Hematopoietic multipotent progenitor cell treated with erythropoietin and hydrocortisone succinate and interleukin-3 and kit ligand, for 8 days (in vitro differentiated cells): Measurements from ENCODE around the gene KAZN.

Experiments
- DNase-seq: peaks from one replicate; pipeline ENCODE4 v3.0.0-alpha.2; 2015

Gene KAZN

GRCh38 chr1:14994148-14994547 lies 395.7 kb downstream of the KAZN start:
- no peak for DNase-seq

DNA sequence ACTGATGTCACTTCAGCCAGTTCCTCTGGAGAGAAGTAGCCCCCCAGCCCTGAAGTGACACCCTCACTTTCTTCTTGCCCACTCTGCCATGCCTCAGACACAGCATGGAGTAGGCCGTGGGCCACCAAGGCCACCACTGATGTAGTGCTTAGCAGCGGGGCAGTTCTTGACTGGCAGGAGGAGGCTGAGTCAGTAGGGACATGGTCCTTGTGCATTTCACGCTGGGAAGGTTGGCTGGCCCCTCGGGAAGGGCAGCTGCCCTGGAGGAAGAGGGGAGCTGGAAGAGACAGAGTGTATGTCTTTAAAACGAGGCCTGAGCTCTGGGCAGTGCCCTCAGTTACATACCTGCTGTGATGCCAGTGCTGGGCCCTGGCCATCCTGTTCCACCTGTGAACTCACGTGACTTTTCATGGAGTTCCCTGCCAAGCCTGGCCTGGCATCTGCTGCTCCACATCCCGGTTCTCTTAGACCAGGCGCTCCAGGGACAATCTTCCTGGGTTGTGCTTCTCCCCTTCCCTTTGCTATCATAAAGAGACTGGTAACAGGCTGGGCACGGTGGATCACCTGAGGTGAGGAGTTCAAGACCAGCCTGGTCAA lies 396.5 kb downstream of the KAZN start:
- DNase-seq, result no peak

GRCh38 chr1:14996133-14997050 lies 397.9 kb downstream of the KAZN start:
- DNase-seq, result no peak

DNA sequence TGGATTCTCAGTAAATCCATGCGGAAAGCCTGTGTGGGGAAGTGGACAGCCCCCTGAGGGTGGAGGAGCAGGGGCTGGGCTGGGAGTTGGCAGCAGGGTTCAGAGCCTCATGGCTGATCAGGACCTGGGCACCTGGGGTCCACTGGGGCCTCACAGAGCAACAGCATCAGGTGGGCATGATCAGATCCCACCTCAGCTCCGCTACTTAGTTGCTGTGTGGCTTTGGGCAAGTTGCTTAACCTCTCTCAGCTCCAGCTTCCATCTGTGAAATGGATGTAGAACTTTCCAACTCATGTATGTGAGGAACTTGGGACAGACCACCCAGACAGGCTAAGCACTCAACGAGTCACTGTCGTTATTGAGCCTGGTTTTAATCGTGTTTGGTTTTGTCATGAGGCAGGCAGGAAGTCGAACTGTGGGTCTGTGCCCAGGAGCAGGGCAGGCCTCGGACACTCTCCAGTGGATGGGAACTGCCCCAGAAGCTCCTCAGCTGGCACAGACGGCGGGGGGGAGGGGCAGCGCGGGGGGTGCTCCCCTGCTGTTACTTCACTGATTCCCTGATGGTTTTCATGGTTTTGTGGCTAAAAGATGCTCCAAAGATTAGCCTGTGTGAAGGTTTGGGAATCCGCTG lies 399.3 kb downstream of the KAZN start:
- no peak for DNase-seq

DNA sequence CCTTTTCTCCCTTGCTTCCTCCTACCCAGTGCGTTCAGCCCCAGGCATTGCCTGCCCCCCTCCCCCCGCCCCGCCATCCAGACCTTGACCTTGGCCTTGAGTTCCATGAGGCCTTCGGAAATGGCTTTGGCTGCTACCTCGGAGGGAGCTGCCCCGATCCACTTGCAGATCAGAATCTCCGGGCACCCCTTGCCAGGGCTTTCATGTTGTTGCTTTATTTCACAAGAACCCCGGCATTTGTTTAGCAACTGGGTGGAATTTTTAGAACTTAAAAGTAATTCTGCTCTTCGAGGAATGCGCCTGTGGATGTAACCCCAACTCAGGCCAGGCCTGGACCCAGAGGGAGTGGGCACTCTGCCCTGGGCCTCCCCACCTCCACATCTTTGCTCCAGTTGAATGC lies 401.0 kb downstream of the KAZN start:
- no peak for DNase-seq

DNA sequence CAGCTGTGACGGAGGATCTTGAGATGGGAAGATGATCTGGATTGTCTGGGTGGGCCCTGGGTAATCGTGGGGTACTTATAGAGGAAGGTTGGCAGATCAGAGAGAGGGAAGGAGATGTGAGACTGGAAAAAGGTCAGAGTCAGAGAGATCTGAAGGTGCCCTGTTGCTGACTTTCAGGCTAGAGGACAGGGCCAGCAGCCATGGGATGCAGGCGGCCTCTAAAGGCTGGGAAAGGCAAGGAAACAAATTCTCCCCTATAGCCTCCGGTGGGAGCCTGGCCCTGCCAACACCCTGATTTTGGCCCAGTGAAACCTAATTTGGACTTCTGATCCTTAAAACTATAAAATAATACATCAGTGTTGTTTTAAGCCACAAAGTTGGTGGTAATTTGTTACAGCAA lies 401.5 kb downstream of the KAZN start:
- no peak for DNase-seq

DNA sequence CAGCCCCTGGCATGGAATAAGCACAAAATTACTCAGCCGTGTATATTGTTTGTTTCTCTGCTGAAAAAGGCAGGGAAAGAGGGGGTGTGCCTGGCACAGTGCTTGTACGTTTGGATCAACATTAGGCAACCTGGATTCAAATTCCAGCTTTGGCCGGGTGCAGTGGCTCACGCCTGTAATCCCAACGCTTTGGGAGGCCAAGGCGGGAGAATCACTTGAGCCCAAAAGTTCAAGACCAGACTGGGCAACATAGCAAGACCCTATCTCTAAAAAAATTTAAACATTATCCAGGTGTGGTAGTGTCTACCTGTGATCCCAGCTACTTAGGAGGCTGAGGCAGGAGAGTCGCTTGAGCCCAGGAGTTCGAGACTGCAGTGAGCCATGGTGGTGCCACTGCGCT lies 402.2 kb downstream of the KAZN start:
- DNase-seq, result no peak

- DNase-seq, result no peak
These were observed 402.9 kb downstream of the KAZN start for GRCh38 chr1:15001317-15001915.

- DNase-seq, result no peak
These were observed 403.8 kb downstream of the KAZN start for GRCh38 chr1:15002325-15002724.

DNA sequence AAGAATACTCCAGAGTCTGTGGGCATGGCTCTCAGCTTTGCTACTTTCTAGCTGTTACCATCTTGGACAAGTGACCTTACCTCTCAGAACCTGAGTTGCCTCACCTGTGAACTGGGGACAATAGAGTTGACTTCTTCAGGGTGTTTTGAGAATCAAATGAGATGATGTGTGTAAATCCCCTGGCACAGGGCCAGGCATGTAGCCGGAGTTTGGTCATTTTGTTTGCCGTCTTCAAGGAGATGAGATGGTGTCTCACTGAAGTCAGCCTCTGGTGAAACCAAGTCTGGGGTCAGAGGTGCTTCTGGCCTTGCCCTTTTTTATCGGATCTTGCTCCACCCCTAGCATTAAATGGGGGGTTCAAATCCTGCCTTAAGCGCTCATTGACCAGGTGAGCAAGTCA lies 405.9 kb downstream of the KAZN start:
- no peak for DNase-seq

DNA sequence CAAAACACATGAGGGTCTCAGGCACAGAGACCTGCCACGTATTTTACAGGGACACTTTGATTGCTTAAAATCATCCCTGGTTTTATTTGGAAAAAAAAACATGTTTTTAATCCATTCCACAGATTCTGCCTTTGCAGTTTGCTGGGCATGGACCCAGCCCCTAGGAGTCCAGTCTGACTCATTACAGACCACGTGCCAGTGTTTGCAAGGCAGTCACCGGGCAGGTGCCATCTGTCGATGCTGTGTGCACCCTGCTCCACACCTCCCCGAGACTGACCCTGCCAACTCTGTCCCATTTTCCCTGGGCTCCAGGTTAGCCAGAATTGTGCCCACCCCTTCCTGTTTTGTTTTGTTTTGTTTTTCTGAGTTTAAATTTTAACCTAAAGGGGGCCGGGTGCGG lies 406.6 kb downstream of the KAZN start:
- no peak for DNase-seq

GRCh38 chr1:15007368-15007767 lies 408.9 kb downstream of the KAZN start:
- no peak for DNase-seq

- peak; percentile 39 for DNase-seq
These were observed 409.4 kb downstream of the KAZN start for GRCh38 chr1:15007842-15008241.

- no peak for DNase-seq
These were observed 410.6 kb downstream of the KAZN start for GRCh38 chr1:15008783-15009729.

- DNase-seq, result no peak
These were observed 412.7 kb downstream of the KAZN start for GRCh38 chr1:15011160-15011559.

DNA sequence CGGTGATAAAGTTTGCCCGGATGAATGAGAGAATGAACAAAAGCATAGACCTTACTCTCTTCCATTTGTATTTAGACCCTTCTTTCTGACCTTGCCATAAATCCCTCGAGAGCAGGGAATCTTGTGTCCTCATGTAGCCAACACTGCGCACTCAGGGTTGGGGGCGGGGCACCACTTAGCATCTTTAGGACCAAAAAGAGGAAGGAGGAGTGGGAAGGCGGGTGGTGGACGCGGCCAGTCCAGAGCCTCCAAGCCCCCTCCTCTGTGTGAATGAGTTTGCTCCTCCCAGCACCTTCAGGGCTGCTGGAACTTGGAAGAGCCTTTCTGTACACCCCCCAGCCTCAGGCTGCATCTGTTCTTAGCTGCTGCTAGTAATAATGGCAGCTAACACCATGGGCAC lies 413.2 kb downstream of the KAZN start:
- DNase-seq, result no peak

- no peak for DNase-seq
These were observed 414.3 kb downstream of the KAZN start for GRCh38 chr1:15012822-15013221.

DNA sequence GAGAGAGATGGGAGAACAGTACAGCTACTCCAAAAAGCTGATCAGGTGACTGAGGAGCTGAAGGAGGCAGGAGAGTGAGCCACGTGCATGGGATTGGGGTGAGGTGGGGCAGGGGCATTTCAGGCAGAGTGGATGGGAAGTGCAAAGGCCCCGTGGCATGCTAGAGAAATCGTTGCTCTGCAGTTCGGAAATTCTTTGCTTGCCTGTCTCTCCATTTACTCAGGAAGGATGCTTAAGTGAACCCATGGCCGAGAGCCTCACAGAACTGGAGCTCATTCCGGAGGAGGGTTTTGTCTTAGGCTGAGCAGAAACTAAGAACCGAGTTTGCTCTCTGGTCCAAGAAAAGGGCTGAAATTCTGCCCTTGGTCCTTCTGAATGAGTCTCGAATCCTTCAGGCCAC lies 415.3 kb downstream of the KAZN start:
- no peak for DNase-seq

DNA sequence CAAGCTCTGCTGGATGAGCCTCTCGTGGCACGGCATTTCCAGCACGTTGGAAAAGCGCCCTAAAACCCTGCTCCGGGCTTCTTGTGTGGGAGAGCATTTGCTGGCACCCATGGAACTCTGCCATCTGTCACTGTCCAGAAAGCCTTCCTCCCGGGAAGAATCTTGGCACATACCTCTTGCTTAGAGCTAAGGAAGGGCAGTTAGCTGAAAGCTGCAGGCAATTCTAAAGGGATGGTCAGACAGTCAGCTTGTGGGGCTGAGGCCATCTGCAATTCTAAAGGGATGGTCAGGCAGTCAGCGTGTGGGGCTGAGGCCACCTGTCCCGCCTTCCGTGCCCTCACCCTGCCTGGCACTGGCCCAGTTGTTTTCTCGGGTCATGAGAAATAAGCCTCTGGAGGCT lies 416.0 kb downstream of the KAZN start:
- DNase-seq, result no peak

GRCh38 chr1:15016001-15016400 lies 417.5 kb downstream of the KAZN start:
- no peak for DNase-seq

GRCh38 chr1:15016526-15016925 lies 418.0 kb downstream of the KAZN start:
- no peak for DNase-seq

DNA sequence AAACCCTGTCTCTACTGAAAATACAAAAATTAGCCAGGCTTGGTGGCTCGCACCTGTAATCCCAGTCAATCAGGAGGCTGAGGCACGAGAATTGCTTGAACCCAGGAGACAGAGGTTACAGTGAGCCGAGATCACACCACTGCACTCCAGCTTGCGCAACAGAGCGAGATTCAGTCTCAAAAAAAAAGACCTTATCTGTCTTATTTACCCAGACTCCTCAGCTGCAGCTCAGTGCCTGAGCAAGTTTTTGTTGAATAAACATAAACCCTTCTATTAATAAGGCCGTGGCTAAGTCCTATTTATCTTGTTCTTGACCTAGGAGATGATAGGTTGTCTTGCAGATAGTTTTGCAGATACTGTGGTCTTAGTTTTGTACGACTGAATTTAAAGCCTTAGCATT lies 418.6 kb downstream of the KAZN start:
- no peak for DNase-seq

DNA sequence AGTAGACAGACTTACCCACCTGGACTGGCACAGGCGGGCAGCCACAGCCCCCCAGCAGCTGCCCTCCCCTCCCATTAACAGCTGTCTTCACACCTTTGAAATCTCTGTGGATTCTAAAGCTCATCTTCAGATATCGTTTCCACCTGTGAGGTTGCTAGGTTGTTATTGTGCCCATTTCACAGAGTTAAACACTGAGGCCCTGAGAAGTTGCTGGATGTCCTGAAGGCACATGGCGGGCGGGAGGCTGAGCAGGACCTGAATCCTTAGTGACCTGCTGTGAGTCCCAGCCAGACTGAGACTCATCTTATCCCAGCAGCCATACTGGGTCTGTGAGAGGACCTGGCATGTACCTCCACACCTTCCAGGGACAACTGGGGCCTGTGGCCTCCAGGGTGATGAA lies 420.3 kb downstream of the KAZN start:
- no peak for DNase-seq
